GM18508 (cell line): ENCODE measurements around the gene ZNHIT1.
"Not testable (repeated sequence)": the region's sequence is repeated elsewhere in the genome, so short reads cannot be mapped to it uniquely, and the experiment has no call there.

Source experiments
- ATAC-seq: cut with Tn5 transposase; IDR thresholded peaks from one replicate; pipeline ENCODE4 v1.9.1; 2021; ENCODE audit warnings: moderate number of reproducible peaks; ENCODE audit not compliant: insufficient read depth, unreplicated experiment

Gene ZNHIT1

GRCh38 chr7:101186194-101186593, 31.8 kb upstream of the ZNHIT1 start:
- ATAC-seq, result no peak

- ATAC-seq, result no peak
These were observed 31.0 kb upstream of the ZNHIT1 start for GRCh38 chr7:101186844-101187428.

DNA sequence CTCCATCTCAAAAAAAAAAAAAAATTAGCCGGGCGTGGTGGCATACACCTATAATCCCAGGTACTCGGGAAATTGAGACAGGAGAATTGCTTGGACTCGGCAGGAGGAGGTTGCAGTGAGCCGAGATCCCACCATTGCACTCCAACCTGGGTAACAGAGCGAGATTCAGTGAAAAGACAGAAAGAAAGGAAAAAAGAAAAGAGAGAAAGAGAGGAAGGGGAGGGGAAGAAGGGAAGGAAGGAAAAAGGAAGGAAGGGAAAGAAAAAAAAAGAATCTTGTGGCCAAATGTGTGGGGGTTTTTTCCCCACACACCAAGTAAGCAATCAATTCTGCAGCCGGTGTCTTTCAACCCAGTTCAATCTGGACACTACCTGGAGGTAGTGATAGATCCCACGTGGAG, 28.9 kb upstream of the ZNHIT1 start:
- ATAC-seq, result no peak

DNA sequence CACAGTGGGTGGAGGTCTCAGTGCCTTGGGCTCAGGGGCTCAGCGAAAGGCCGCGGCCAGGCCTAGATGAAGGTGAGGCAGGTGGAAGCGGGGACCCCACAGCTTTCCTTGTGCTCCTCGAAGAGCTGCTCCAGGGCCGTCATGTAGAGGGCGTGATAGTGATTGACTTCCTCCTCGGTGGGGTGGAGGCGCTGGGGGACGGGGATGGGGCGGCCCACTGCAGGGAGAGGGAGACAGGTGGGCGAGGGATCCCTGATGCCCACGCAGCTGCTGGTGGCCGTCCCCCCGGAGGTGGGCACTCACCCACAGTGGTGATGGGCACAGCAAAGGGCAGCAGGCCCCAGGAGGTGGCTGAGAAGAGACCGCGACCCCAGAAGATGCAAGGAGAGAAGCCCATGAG, 22.1 kb upstream of the ZNHIT1 start:
- ATAC-seq, result no peak

GRCh38 chr7:101197991-101198390, 20.0 kb upstream of the ZNHIT1 start:
- ATAC-seq, result no peak

- no peak for ATAC-seq
These were observed 19.5 kb upstream of the ZNHIT1 start for GRCh38 chr7:101198476-101198875.

DNA sequence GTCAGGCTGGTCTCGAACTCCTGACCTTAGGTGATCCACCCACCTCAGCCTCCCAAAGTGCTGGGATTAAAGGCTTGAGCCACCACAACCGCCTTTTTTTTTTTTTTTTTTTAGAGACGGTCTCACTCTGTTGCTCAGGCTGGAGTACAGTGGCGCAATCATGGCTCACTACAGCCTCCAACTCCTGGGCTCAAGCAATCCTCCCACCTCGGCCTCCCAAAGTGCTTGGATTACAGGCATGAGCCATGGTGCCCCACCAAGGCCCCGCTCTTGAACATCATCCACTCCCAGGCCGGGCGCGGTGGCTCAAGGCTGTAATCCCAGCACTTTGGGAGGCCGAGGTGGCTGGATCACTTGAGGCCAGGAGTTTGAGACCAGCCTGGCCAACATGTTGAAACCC, 18.4 kb upstream of the ZNHIT1 start:
- not testable (repeated sequence) for ATAC-seq

DNA sequence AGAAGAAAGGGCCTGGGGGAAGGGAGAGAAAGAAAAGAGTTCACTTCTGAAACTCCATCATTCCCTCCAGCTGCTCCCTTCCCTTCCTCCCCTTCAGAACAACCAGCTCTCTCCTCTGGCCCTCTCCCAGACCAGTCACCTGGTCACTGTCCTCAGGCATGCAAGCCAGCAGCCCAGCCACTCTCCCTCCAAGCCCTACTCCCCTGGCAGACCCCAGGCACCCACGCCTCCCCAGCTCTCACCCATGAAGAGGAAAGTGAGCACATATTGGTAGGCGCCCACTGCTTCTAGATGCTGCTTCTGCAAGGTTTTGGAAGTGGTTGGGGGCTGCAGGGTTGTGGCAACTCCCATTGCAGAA, 17.5 kb upstream of the ZNHIT1 start:
- no peak for ATAC-seq

- ATAC-seq, result no peak
These were observed 16.9 kb upstream of the ZNHIT1 start, which contains the start of gene MOGAT3 for GRCh38 chr7:101200862-101201599. Gene MOGAT3, minus strand, starts transcription at chr7:101201036. Its CDS starts 182 bp downstream, at chr7:101200854.

DNA sequence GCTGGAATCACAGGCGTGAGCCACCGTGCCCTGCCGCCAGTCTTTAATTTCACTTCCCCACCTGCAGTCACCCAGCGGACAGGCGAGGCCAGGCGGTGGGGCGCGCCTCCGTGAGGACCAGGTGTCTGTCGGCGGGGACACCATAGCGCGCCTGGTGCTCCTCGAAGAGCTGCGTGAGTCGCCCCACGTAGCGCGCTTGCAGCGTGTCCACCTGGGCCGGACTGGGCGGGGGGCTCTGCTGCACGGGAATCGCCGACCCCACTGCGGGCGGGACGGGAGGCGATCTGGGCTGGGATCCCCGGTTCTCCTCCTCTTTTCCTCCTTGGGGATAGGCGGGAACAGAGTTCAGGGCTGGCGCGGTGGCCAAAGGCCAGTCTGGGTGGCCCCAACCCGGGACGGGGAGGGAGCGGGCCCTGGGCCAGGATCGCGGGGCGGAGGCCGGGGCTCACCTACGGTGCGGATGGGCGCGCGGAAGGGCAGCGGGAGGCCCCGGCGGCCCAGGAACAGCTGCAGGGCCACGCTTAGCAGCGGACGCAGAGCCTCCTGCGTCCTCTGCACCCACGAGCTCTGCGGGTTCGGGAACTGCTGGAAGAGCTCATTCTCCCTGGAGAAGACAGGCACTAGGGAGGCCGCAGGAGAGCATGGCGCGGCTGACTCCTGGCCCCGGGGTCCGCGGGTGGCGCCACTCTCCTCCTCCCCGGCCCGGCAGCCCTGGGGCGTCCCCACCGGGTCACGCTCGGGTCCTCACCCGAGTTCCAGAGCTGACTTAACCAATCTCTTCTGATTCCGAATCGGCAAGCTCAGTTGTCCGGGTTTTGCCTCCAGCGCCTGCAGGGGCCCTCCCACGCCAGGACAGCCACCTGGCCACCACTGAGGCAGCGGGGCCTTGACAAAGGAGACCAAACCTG, 16.0 kb upstream of the ZNHIT1 start:
- ATAC-seq, result no peak

- ATAC-seq, result no peak
These were observed 15.4 kb upstream of the ZNHIT1 start for GRCh38 chr7:101202603-101202918.

- not testable (repeated sequence) for ATAC-seq
These were observed 13.9 kb upstream of the ZNHIT1 start for GRCh38 chr7:101203740-101204738.

- no peak for ATAC-seq
These were observed 11.9 kb upstream of the ZNHIT1 start for GRCh38 chr7:101205901-101206664.

GRCh38 chr7:101206665-101207042, 11.3 kb upstream of the ZNHIT1 start:
- ATAC-seq, result no peak

DNA sequence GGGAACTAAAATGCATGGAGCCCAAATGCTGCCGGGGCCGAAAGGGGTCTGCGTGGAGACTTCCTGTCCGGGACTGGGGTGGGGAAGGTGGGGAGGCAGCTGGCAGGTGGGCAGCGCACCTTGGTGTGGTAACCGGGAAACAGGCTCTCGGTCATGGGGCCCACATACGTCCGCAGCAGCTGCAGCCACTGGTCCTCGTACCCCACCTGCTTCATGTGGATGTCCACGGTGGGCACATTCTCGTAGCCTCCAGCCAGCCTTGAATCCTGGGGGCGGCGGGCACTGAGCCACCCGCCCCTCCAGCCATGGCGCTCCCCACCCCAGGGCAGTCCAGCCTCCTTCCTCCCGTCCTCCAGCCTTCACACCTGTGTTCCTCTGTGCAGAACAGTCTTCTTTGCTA, 10.5 kb upstream of the ZNHIT1 start:
- no peak for ATAC-seq

DNA sequence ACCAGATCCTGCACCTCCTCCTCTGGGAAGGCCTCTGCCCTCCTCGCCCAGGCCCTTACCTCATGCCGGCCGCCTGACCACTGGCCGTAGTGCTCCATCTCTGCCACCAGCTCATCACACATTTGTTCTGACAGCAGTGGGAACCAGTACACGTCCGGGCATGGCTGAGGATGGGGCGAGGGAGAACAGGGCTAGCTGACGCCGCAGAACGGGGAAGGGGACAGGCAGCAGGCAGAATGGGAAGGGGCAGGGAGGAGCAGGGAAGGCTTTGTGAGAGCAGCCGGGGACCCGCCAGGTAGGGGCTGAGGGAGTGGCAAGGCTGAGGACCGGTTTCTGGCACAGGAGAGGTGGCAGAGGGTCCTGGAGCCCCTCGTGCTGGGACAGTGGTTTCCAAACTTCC, 9.2 kb upstream of the ZNHIT1 start:
- ATAC-seq, result no peak

DNA sequence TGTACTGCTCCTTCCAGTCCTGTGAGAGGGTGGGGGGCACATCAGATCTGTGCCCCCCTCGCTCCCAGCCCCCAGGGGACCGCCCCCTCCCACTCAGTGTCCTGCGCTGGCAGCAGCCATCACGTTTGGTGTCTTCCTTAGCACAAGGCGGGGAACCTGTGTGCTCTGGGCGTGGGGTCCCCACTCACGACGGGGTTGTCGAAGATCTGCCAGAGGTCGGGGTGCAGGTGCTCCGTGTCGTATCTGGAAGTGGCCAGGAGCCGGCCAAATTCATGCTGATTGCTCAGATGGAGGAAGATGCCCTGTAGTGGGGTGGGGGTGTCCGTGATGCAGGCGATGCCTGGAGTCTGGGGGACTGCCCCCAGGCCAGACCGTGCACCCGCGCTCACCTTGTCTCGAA, 7.8 kb upstream of the ZNHIT1 start:
- ATAC-seq, result no peak

DNA sequence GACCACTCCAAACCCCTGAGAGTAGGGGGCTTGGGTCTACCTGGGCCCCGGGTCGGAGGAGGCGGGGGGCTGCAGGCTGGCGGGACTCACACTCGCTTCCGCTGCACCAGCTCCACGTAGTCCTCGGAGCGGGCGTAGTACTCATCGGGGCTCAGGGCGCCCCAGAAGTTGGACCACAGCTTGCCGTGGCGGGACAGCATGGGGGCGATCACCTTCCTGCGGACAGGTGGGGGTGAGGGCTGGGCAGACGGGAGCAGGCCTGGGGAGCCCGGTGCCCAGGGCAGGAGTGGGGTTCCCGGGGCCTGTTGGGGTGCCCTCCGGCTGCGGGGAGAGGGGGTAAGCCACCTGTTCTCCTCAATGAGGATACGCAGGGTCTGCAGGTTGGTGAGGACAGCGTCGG, 6.5 kb upstream of the ZNHIT1 start:
- ATAC-seq, result no peak

DNA sequence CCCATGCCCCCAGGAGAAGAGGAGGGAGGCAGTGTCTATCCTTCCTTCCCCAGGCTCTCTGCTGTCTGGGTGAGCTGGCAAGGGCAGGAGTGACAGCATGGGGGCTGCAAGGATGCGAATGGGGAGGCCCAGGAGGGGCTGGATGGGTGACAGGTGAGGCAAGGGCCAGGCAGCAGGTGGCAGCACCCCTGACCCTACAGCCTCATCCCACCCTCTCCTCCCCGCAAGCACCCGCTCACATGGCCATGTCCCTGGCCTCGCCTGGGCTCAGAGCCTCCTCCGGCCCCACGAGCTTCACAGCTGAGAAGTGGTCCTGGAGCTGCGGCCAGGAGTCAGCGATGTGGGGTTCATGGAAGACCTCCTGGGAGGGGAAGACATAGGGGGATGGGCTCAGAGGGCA, 6.0 kb upstream of the ZNHIT1 start:
- ATAC-seq, result no peak
